ENCODE data around the gene RNASE13.

The RNASE13 gene

GRCh38 chr14:21066882-21067502, 32.4 kb upstream of the RNASE13 start:
- Histone ChIP-seq H3K4me1 (ENCODE audit: control insufficient read depth in 1 of 2, insufficient read depth in 2 of 2, low read length in 2 of 2) (peaks cover 16 to 21% of the 10 kb centered on the region in 2 donors), H3K4me3 (ENCODE audit: low read depth in 1 of 2, low read length in 2 of 2) (no peak overlapping the region), H3K9me3 (ENCODE audit: control insufficient read depth in 1 of 2, low read length in 2 of 2) (no peaks in the 10 kb centered on the region), H3K9ac (ENCODE audit: low read depth in 1 of 2, low read length in 2 of 2) (no peak overlapping the region), H3K27ac (ENCODE audit: low read depth, low read length) (no peak overlapping the region), H3K27me3 (ENCODE audit: control insufficient read depth in 1 of 2, insufficient read depth in 2 of 2, low read length in 2 of 2) (peaks cover 0 to 10% of the 10 kb centered on the region in 2 donors), H3K36me3 (ENCODE audit: control insufficient read depth in 1 of 2, insufficient read depth in 2 of 2, low read length in 2 of 2) (no peaks in the 10 kb centered on the region)

GRCh38 chr14:21063479-21063878, 28.9 kb upstream of the RNASE13 start:
- no peaks in the 10 kb centered on the region for H3K36me3 ChIP-seq (ENCODE audit: control insufficient read depth in 1 of 2, insufficient read depth in 2 of 2, low read length in 2 of 2)
- H3K9me3 ChIP-seq (ENCODE audit: control insufficient read depth in 1 of 2, low read length in 2 of 2): no peaks in the 10 kb centered on the region
- H3K4me1 ChIP-seq (ENCODE audit: control insufficient read depth in 1 of 2, insufficient read depth in 2 of 2, low read length in 2 of 2): peaks cover 8 to 10% of the 10 kb centered on the region in 2 donors
- H3K4me3 ChIP-seq (ENCODE audit: low read depth in 1 of 2, low read length in 2 of 2): no peak overlapping the region
- no peaks in the 10 kb centered on the region for H3K27me3 ChIP-seq (ENCODE audit: control insufficient read depth in 1 of 2, insufficient read depth in 2 of 2, low read length in 2 of 2)
- H3K27ac ChIP-seq (ENCODE audit: low read depth, low read length): no peak overlapping the region
- no peak overlapping the region for H3K9ac ChIP-seq (ENCODE audit: low read depth in 1 of 2, low read length in 2 of 2)

- Histone ChIP-seq H3K4me3 (ENCODE audit: low read depth in 1 of 2, low read length in 2 of 2) (no peak overlapping the region), H3K4me1 (ENCODE audit: control insufficient read depth in 1 of 2, insufficient read depth in 2 of 2, low read length in 2 of 2) (peaks cover 13% of the 10 kb centered on the region in 2 donors), H3K27ac (ENCODE audit: low read depth, low read length) (no peak overlapping the region), H3K9ac (ENCODE audit: low read depth in 1 of 2, low read length in 2 of 2) (no peak overlapping the region), H3K27me3 (ENCODE audit: control insufficient read depth in 1 of 2, insufficient read depth in 2 of 2, low read length in 2 of 2) (no peaks in the 10 kb centered on the region), H3K9me3 (ENCODE audit: control insufficient read depth in 1 of 2, low read length in 2 of 2) (no peaks in the 10 kb centered on the region), H3K36me3 (ENCODE audit: control insufficient read depth in 1 of 2, insufficient read depth in 2 of 2, low read length in 2 of 2) (no peaks in the 10 kb centered on the region)
Measured at GRCh38 chr14:21061347-21061668, 26.7 kb upstream of the RNASE13 start.

- no peaks in the 10 kb centered on the region for H3K36me3 ChIP-seq (ENCODE audit: control insufficient read depth in 1 of 2, insufficient read depth in 2 of 2, low read length in 2 of 2)
- H3K4me1 ChIP-seq (ENCODE audit: control insufficient read depth in 1 of 2, insufficient read depth in 2 of 2, low read length in 2 of 2): peaks cover 14 to 16% of the 10 kb centered on the region in 2 donors
- no peaks in the 10 kb centered on the region for H3K9me3 ChIP-seq (ENCODE audit: control insufficient read depth in 1 of 2, low read length in 2 of 2)
- H3K27ac ChIP-seq (ENCODE audit: low read depth, low read length): no peak overlapping the region
- H3K27me3 ChIP-seq (ENCODE audit: control insufficient read depth in 1 of 2, insufficient read depth in 2 of 2, low read length in 2 of 2): no peaks in the 10 kb centered on the region
- H3K4me3 ChIP-seq (ENCODE audit: low read depth in 1 of 2, low read length in 2 of 2): peak overlapping the region in 1 of 2 donors; percentile 13
- H3K9ac ChIP-seq (ENCODE audit: low read depth in 1 of 2, low read length in 2 of 2): no peak overlapping the region
Measured at GRCh38 chr14:21060614-21061346, 26.2 kb upstream of the RNASE13 start.

- Histone ChIP-seq H3K36me3 (ENCODE audit: control insufficient read depth in 1 of 2, insufficient read depth in 2 of 2, low read length in 2 of 2) (no peaks in the 10 kb centered on the region), H3K9me3 (ENCODE audit: control insufficient read depth in 1 of 2, low read length in 2 of 2) (no peaks in the 10 kb centered on the region), H3K9ac (ENCODE audit: low read depth in 1 of 2, low read length in 2 of 2) (no peak overlapping the region), H3K27me3 (ENCODE audit: control insufficient read depth in 1 of 2, insufficient read depth in 2 of 2, low read length in 2 of 2) (no peaks in the 10 kb centered on the region), H3K27ac (ENCODE audit: low read depth, low read length) (no peak overlapping the region), H3K4me1 (ENCODE audit: control insufficient read depth in 1 of 2, insufficient read depth in 2 of 2, low read length in 2 of 2) (peaks cover 20 to 23% of the 10 kb centered on the region in 2 donors), H3K4me3 (ENCODE audit: low read depth in 1 of 2, low read length in 2 of 2) (peak overlapping the region in 1 of 2 donors; percentile 13)
Measured at GRCh38 chr14:21059842-21060613, 25.4 kb upstream of the RNASE13 start.

GRCh38 chr14:21058903-21059302, 24.3 kb upstream of the RNASE13 start:
- Histone ChIP-seq H3K36me3 (ENCODE audit: control insufficient read depth in 1 of 2, insufficient read depth in 2 of 2, low read length in 2 of 2) (no peaks in the 10 kb centered on the region), H3K4me3 (ENCODE audit: low read depth in 1 of 2, low read length in 2 of 2) (no peak overlapping the region), H3K4me1 (ENCODE audit: control insufficient read depth in 1 of 2, insufficient read depth in 2 of 2, low read length in 2 of 2) (peaks cover 31 to 34% of the 10 kb centered on the region in 2 donors), H3K27ac (ENCODE audit: low read depth, low read length) (no peak overlapping the region), H3K27me3 (ENCODE audit: control insufficient read depth in 1 of 2, insufficient read depth in 2 of 2, low read length in 2 of 2) (no peaks in the 10 kb centered on the region), H3K9ac (ENCODE audit: low read depth in 1 of 2, low read length in 2 of 2) (no peak overlapping the region), H3K9me3 (ENCODE audit: control insufficient read depth in 1 of 2, low read length in 2 of 2) (no peaks in the 10 kb centered on the region)

GRCh38 chr14:21057803-21058675, 23.4 kb upstream of the RNASE13 start, which contains the start of gene RNASE8:
RNASE8 (plus strand) TSS chr14:21057822; CDS start chr14:21057893, 71 bp downstream.
- Histone ChIP-seq H3K27ac (ENCODE audit: low read depth, low read length) (no peak within 1 kb of the TSS), H3K27me3 (ENCODE audit: control insufficient read depth in 1 of 2, insufficient read depth in 2 of 2, low read length in 2 of 2) (no peaks in the 10 kb centered on the region), H3K4me1 (ENCODE audit: control insufficient read depth in 1 of 2, insufficient read depth in 2 of 2, low read length in 2 of 2) (peaks cover 35 to 37% of the 10 kb centered on the region in 2 donors)

GRCh38 chr14:21056520-21057163, 22.0 kb upstream of the RNASE13 start:
- peaks cover 35 to 37% of the 10 kb centered on the region in 2 donors for H3K4me1 ChIP-seq (ENCODE audit: control insufficient read depth in 1 of 2, insufficient read depth in 2 of 2, low read length in 2 of 2)
- no peak overlapping the region for H3K9ac ChIP-seq (ENCODE audit: low read depth in 1 of 2, low read length in 2 of 2)
- no peaks in the 10 kb centered on the region for H3K9me3 ChIP-seq (ENCODE audit: control insufficient read depth in 1 of 2, low read length in 2 of 2)
- H3K4me3 ChIP-seq (ENCODE audit: low read depth in 1 of 2, low read length in 2 of 2): no peak overlapping the region
- H3K27me3 ChIP-seq (ENCODE audit: control insufficient read depth in 1 of 2, insufficient read depth in 2 of 2, low read length in 2 of 2): no peaks in the 10 kb centered on the region
- H3K27ac ChIP-seq (ENCODE audit: low read depth, low read length): no peak overlapping the region
- H3K36me3 ChIP-seq (ENCODE audit: control insufficient read depth in 1 of 2, insufficient read depth in 2 of 2, low read length in 2 of 2): no peaks in the 10 kb centered on the region

More at GRCh38 chr14:21057803-21058675, 23.4 kb upstream of the RNASE13 start, which contains the start of gene RNASE8:
- Histone ChIP-seq H3K36me3 (ENCODE audit: control insufficient read depth in 1 of 2, insufficient read depth in 2 of 2, low read length in 2 of 2) (no peaks in the 10 kb centered on the region), H3K4me3 (ENCODE audit: low read depth in 1 of 2, low read length in 2 of 2) (no peak within 1 kb of the TSS), H3K9ac (ENCODE audit: low read depth in 1 of 2, low read length in 2 of 2) (no peak within 1 kb of the TSS), H3K9me3 (ENCODE audit: control insufficient read depth in 1 of 2, low read length in 2 of 2) (no peaks in the 10 kb centered on the region)

GRCh38 chr14:21055432-21056117, 21.0 kb upstream of the RNASE13 start:
- H3K27me3 ChIP-seq (ENCODE audit: control insufficient read depth in 1 of 2, insufficient read depth in 2 of 2, low read length in 2 of 2): no peaks in the 10 kb centered on the region
- H3K9me3 ChIP-seq (ENCODE audit: control insufficient read depth in 1 of 2, low read length in 2 of 2): no peaks in the 10 kb centered on the region
- H3K36me3 ChIP-seq (ENCODE audit: control insufficient read depth in 1 of 2, insufficient read depth in 2 of 2, low read length in 2 of 2): no peaks in the 10 kb centered on the region
- H3K4me1 ChIP-seq (ENCODE audit: control insufficient read depth in 1 of 2, insufficient read depth in 2 of 2, low read length in 2 of 2): peaks cover 31 to 32% of the 10 kb centered on the region in 2 donors
- H3K27ac ChIP-seq (ENCODE audit: low read depth, low read length): no peak overlapping the region
- peak overlapping the region in 1 of 2 donors; percentile 36 for H3K4me3 ChIP-seq (ENCODE audit: low read depth in 1 of 2, low read length in 2 of 2)
- no peak overlapping the region for H3K9ac ChIP-seq (ENCODE audit: low read depth in 1 of 2, low read length in 2 of 2)

Data from duodenal mucosa (tissue), 2 donors.